T-helper 9 cell (primary cell): ENCODE measurements around the gene DNAH2.

ENCODE experiments used
- DNase-seq: peaks from one replicate; pipeline ENCODE4 v3.0.0-alpha.2; 2020

The DNAH2 gene

DNA sequence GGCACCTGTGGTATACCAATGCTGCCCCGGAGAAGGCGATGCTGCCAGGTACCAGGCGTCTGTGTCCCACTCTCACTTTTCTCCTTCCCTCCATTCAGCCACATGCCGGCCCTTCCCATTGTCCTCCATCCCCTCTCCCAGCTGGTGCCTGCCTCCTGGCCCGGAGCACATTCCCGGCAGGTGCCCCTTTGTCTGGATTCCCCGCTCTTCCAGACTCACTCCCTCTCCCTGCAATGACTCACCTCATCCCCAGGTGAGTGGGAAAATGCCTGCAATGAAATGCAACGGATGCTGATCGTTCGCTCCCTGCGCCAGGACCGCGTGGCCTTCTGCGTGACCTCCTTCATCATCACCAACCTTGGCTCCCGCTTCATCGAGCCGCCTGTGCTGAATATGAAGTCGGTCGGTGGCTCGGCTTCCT, 106.0 kb downstream of the DNAH2 start:
- no peak for DNase-seq

DNA sequence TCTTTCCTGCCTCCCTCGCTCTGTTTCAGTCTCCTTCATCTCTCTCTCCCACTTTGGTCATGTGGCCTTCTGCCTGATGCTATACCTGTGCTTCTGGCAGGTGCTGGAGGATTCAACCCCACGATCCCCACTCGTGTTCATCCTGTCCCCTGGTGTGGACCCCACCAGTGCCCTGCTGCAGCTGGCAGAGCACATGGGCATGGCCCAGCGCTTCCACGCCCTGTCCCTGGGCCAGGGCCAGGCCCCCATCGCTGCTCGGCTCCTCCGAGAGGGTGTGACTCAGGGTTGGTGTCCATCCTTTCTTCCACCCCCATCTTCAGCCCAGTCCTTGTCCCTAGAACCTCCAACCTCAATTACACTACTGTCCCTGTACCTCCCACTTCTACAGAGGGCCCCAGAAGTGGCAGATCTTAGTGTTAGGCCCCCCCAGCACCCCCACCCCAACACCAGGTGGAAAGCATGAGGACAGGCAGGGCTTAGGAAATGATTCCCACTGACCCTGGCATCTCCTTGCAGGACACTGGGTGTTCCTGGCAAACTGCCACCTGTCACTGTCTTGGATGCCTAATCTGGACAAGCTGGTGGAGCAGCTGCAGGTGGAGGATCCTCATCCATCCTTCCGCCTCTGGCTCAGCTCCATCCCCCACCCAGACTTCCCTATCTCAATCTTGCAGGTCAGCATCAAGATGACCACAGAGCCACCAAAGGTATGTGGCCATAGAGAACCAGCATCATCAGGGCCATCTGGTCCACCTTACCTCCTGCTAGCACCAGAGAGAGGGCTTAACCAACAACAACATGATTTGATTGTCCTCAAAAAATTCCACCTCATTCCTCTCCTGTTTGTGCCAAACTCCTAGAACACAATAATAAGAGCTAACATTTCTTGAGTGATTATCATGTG, 106.7 kb downstream of the DNAH2 start:
- DNase-seq: no peak

DNA sequence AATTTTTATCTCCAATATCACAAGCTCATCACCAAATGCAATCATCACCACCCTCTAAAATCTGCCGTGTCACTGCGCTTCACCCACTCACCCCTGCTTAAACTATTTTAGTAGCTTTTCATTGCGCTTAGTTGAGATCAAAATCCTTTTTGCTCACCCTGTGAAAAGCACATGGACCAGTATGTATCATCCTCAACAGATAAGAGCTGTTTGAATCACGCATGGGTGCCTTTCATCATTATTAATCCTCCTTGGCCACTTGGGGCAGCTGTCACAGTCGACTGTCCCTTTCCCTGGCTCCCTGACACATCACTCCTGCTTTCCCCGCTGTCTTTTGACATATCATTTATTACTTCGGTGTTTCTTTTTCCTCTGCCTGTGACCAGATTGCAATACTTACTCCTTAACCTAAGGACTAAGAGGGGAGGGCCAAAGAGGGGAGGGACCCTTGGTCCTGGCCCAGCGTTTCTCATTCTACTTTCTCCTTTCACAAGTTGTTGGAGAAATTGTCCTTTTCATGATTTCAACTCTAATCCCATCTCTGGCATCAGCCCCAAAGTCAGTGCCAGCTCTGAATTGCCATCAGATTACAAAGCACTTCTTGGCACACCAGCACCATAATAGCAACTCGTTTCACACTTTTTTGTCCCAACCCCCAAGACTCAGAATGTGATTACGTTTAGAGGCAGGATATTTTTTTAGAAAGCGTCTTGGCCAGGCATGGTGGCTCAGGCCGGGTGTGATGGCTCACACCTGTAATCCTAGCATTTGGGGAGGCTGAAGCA, 107.9 kb downstream of the DNAH2 start:
- no peak for DNase-seq

DNA sequence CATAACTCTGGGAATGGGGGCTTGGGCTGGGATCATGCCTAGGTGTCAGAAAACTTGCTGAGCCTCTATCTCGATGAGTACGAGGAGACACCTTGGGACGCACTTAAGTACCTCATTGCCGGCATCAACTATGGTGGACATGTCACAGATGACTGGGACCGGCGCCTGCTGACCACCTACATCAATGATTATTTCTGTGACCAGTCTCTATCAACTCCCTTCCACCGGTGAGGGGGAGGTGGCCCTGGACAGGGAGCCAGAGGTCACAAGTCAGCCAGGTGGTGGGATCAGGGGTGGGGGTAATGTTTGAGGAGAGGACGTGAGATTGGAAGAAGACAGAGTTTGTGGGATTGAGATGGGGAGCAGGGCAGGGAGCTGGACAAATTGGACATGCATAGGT, 113.1 kb downstream of the DNAH2 start:
- DNase-seq: no peak

DNA sequence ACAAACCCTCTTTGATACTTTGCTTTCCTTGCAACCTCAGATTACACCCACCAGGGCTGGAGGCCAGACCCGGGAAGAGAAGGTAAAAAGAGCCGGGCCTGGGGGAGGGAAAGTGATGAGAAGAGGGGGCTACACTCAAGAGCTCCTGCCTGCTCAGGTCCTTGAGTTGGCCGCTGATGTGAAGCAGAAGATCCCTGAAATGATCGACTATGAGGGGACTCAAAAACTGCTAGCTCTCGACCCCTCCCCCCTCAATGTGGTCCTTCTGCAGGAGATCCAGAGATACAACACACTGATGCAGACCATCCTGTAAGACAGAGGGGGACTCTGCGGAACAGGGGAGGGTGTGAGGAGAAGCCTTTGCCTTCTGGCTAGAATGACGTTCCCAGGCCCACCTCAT, 113.7 kb downstream of the DNAH2 start:
- DNase-seq: no peak

DNA sequence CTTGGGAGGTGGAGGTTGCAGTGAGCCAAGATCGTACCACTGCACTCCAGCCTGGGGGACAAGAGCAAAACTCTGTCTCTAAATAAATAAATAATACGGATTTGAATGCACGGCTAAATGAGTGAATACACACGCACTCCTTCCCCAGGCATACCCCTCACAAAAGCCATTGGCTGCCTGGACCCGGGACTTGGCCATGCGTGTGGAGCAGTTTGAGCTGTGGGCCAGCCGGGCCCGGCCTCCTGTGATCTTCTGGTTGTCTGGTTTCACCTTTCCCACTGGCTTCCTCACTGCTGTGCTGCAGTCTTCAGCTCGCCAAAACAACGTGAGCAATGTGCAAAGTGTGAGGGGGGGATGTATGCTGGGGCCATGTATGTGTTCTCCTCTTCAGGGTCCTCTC, 114.9 kb downstream of the DNAH2 start:
- no peak for DNase-seq

DNA sequence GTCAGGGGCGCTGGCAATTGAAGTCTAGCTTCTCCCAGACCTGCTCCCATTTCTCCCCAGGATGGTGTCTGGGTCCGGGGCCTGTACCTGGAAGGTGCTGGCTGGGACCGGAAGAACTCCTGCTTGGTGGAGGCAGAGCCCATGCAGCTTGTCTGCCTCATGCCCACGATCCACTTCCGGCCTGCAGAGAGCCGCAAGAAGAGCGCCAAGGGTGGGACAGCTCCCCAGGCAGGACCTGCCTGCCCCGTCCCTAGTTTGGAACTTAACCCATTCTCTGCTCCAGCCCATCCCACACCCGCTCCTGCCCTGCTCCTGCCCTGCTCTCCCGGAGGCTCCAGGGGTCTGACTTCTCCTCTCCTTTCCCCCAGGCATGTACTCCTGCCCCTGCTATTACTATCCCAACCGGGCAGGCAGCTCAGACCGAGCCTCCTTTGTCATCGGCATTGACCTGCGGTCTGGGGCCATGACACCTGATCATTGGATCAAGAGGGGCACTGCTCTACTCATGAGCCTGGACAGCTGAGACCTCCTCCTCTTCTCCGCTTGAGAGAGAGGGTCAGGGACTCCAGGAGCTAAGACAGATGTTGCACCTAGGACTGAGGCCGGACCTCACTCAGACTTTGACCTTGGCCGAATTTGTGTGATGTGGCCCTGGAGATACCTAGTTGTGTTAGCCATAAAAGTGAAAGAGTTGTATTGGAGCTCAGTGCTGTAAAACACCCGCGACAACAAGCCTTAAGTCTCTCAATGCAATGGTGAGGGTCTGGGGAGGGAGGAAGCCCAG, 115.7 kb downstream of the DNAH2 start:
- DNase-seq: no peak

DNA sequence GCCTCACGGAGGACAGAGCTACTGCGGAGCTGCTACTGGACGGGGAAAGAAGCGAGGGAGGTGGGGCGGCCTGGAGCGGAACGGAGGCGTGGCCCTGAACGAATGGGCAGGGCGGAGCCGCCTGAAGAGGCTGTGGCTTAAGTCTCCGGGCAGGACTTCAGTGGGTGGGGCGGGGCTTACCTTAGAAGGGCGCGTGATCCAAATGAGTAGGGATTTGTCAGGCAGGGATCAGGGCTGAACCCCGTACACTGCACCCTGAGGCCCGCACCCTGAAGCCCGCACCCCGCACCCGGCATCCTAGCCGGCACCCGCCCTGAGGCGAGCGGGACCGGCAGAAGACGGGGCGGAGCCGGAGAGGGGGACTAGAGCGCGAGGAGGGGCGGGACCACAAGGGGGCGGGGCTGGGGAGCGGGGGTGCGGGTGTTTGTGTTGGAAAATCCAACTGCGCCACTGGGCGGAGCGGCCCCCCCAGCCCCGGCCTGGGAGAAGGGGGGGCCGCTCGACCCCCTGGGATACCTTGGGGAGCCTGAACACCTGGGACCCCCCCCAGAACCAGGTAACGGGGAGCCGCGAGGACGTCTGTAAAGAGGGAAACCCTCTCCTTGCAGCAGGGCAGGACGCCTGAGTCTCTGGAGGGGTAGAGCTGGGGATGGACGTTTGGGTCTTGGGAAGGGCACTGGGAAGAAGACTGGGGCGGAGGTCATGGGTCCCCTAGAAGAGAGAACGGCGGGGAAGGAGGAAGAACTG, 116.4 kb downstream of the DNAH2 start, which contains the start of gene KDM6B:
KDM6B (plus strand) TSS at position 423 of the 747 bp plus-strand sequence. CDS start 11,338 bp downstream, outside the sequence.
- DNase-seq: peak; percentile 84

DNA sequence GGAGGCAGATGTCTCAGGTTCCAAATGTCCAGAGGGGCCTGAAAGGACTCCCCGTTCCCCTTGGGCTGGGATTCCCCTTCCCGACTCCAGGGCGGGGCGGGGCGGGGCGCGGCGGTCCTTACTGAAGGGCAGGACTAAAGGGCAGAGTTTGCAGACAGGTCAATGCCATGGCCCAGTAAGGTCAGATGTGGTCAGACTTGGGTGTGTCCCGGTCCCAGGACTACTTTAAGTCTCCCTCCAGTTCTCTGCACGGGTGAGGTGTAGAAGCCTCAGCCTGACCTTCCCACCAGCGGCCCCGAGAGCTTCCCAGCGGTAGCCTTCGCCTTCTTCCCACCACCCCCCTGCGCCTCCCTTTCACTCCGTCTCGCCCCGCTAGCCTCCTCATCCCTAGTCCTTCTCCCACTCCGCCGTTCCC, 117.0 kb downstream of the DNAH2 start:
- peak; percentile 66 for DNase-seq

DNA sequence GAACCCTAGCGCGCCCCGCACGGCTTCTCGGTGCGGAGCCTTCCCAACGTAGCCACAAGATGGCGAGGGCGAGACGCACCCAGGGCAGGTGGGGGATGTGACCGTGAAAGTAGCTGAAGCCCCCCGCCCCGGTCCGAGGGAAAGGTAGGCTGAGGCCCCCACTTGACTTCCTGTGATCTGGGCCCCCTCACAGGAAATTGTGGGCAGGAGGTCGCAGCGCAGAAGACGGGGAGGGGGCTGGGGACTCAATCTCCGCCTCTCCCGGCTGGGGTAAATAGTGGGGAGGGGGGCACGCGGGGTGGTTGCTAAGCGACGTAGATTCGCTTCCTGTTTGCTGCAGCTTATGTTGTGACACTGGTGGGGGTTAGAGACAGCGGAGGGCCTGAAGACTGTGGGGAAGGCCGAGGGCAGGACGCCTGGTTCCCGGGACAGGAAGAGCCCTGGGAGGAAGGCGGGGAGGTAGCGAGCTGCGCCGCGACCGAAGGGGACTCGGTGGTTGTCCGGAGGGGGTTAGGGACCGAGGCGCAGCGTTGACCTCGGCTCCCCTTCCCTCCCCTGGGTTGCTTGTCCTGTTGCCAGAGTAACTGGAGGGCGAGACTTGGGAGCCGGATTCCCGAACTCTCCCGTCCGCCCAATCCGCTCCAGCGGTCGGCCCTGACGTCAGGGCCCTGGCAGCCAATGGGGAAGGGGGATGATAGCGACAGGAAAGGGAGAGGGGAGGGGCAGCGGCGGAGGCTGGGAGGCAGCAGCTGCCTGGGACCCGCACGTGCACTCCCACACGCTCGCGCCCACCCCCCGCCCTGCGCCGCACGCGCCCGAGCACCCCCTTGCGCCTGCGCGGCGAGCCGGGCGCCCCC, 117.6 kb downstream of the DNAH2 start:
- peak; percentile 89 for DNase-seq

DNA sequence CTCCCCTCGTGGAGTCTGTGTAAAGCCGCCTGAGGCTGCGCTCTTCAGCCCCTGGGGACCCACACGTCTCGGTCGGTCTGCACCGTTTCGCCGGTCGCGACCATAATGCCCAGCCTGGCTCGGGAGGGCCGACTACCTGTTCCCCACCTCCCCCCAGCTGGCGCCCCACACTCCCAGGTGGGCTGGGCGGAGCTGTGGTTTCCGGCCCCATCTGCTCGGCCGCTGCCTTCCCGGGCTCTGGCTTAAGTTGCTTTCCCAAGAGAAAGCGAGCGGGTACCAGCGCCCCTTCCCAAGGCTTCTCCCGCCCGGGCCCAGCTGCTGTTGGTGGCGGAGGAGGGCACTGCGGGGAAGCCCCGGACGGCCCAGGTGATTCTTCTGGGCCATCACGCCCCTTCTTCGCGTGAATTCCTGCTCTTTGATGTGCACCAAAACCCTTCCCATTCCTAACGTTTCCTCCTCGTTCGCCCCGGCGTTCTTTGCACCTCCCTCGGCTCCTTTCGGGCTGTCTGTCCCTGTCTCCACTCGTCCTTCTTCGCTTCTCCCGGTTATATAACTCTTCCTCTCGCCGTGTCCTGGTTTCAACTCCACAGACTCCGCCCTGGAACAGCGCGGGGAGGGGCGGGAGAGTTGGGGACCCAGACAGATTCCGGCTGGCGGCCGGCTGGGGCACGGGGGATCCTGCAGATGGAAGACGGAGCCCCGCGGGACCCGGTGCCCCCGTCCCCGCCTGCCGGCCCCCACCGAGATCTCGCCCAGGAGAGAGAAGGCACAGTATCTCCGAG, 118.5 kb downstream of the DNAH2 start:
- DNase-seq: peak; percentile 57

DNA sequence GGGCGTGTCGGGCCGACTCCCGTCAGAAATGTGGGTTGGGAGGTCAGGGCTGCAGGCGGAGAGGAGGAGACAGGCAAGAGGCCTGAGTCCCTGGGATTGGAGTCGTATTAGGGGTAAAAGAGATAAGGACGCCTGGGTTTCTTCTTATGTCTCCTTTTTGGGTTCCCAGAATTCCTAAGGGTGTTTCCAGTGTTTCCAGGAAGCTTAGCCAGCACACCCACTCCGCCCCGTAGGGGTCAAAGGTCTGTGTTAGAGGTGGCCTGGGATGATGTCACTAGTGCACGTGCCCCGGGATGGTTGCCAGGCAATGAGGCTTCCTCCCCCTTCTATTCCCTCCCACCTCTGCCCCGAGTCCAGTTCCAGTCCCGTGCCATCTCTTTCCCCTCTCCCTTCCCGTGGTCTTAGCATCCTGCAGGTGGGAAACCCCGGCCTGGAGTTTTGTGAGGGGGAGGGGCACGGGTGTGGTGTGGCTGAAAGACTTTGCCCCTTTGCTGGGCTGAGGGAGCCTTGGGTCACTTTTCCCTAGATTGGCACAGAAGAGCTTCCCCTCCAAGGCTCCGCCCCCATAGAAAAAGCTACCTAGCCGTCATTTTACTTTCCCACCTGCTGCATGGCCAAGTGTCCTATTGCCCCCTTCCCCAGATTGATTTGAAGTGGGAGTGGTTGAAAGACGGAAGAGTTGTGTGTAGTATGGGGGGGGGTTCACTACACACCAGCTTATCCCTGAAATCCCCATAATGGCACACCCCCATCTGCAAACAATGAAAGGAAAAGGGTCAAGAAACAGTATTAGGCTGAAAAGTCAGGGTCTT, 119.3 kb downstream of the DNAH2 start:
- DNase-seq: peak; percentile 61

DNA sequence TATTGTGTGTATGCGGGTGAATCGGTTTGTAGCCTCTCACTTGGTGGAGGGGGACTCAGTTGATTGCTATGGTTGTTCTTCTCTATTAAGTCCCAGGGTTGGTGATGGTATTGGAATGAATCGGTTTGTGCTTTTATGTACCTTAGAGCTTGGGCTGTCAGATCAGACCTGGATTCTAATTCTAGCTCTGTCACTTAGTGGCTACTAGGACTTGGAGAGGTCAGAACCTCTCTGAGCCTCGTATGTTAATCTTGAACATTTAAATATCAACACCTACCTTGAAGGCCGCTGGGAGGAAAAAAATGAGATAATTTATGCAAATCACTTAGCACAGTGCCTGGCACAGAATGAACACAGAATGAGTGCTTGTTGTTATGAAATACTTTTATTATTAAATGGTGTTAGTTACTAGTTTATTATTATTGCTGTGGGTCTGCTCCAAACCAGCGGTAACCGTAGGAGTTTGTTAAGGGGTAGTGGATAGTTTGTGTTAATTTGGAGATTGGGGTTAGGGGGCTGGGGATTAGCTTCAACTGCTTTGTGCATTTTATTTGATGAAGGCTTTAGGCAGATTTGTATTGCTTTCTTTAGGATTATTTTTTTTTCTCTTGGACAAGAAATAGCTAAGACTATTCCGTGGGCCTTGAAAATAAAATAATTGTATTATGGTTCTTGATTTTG, 120.0 kb downstream of the DNAH2 start:
- no peak for DNase-seq

DNA sequence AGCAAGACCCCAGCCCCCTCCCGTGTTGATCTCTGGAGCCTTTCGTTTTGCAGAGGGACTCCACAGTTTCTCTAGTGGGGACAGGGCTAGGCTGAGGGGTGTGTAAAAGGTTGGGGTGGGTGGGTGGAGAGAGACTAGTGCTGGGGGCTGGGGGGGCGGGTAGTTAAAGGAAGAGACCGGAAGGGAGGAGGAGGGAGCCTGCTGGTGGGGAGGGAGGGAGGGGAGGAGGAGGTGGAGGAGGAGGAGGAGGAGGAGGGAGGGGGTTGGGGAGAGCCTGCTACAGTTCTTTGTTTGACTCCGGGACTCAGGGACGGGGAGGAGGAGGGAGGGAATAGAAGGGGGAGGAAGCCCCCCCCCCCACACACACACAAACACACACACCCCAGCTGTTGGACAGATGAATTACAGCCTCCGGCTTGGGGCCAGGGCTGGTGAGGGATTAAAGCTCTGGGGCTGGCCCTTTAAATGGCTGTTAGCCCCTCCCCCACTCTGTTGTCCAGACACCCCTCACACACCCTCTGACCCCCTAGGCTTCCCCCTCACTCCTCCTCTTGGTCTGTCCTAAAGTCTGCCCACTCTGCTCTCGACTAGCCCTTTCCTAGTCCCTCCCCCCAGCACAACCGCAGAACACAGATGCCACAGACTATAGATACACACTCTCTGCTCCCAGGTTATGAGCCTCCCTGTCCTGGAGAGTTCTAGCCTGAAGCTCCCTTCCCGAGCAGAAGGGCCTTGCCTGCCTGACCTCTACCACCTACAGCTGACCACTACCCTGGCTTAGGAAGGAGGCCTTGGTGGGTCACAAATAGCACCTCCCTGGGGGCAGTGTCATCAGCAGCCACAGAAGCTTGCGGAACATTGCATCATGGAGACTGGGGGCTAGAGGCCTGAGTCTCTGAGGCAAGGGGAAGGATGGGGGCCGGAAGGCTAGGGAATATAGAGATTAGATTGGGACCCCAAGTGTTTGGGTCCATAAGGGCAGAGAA, 120.8 kb downstream of the DNAH2 start:
- no peak for DNase-seq

DNA sequence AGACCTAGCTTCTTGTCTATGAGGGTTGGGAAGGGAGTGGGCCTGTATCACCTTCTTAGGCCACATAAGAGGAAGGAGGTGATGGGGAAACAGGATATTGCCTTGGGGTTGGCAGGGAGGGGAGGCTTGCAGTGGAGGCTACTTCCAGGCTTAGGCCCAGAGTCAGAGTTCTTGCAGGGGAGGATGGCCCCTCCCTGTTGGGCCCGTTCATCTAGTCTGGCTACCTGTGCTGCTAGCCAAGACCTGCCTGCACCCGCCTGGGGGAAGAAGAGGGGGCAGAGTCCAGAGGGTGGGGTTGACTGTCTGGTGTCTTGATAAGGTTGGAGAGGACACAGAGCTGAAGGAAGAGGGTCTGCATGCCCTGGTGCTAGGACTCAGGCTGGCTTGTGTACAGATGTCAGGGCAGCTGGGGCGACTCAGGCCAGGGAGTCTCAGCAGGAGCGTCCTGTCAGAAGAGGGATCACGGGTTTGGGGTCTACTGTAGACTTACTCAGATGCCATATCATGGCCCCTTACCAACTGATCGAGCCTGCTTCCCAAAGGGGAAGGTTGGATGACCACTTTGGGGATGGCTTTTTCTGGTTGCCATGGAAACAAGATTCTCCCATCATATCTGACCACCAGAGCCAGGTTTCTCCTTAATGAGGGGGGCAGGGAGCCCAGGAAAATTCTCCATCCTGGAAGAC, 121.8 kb downstream of the DNAH2 start:
- DNase-seq: no peak

DNA sequence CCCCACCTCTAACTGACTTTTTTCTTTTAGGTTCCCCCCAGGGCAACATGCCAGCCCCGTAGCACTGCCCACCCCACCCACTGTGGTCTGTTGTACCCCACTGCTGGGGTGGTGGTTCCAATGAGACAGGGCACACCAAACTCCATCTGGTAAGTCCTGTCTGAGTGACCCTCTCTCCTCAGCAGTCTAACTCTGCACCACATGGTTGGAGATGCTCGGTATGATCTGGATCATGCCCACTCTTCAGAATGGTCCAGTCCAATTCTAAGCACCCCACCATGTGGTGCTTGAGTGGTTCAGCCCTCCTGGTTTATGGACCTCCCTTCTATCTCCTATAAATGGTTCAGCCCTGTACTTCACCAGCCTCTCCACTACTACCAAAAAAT, 122.3 kb downstream of the DNAH2 start:
- DNase-seq: no peak

DNA sequence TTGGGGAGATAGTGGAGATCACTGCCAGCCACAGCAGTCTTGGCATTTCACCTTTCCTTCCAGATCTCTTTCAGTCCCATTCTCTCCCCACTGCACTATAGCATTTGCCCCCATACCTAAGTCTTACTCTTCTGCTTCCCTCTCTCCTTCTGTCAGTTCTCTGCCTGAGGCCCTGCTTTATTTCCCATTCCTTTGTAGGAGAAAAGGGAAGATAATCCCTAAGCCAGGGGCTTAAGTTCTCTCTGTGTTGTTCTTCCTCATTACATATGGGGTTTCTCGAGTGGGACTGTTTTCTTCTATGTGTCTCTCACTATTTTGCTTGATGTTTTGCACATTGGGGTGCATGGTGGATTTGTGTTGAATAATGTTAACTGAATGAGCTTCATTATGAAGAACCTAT, 122.9 kb downstream of the DNAH2 start:
- DNase-seq: no peak
